A673 (cell line): Measurements from ENCODE around the gene KIAA0232.
"Not testable (repeated sequence)": the region's sequence is repeated elsewhere in the genome, so short reads cannot be mapped to it uniquely, and the experiment has no call there.

Source experiments
- CTCF ChIP-seq: fragments of 300-800, 200-600 bp; sonication (generic); conservative IDR thresholded peaks from 2 replicates; pipeline ENCODE4 v1.5.1; 2017; ENCODE audit warnings: low read depth, mild to moderate bottlenecking, antibody characterized with exemption, low read length, moderate library complexity, mixed read lengths
- EZH2 ChIP-seq: fragments of 200-600 bp; sonication (generic); IDR thresholded peaks from 2 replicates; pipeline ENCODE4 v1.6.1; 2017; ENCODE audit warnings: borderline replicate concordance, low read depth, mild to moderate bottlenecking, mixed read lengths, antibody characterized with exemption, low read length; ENCODE audit not compliant: poor library complexity, severe bottlenecking

GRCh38 chr4:6835616-6836015 is 53.1 kb downstream of the KIAA0232 start:
- not testable (repeated sequence) for TF ChIP-seq CTCF, EZH2
